NCI-H2107 treated with DMSO at 0.1 percent for 48 hours (cell line): ENCODE data around the gene NRBF2.
"Not testable (repeated sequence)": the region's sequence is repeated elsewhere in the genome, so short reads cannot be mapped to it uniquely, and the experiment has no call there.

Experiments used
- DNase-seq: peaks from one replicate; lab custom pipeline; 2025; ENCODE audit not compliant: unreplicated experiment; lab: John Stamatoyannopoulos, UW

NRBF2 gene

GRCh38 chr10:63116452-63117072 lies 16.6 kb upstream of the NRBF2 start:
- DNase-seq = no peak

DNA sequence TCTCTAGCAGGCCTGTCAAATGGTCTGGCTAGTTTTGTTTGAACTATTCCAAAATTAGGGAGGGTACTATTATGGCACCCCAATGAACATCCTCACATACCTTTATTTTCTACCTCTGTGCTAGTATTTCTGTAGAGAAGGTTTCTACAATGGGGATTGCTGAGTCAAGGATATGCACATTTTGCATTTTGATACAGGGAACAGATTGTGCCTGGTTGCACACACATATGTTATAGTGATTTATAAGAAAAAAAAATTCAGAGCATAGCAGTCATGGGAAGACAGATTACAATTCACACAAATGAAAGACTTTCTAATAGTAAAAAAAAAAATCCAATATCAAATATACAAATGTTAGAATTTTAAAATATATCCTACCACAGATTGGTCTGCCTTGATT lies 14.1 kb upstream of the NRBF2 start:
- no peak for DNase-seq

DNA sequence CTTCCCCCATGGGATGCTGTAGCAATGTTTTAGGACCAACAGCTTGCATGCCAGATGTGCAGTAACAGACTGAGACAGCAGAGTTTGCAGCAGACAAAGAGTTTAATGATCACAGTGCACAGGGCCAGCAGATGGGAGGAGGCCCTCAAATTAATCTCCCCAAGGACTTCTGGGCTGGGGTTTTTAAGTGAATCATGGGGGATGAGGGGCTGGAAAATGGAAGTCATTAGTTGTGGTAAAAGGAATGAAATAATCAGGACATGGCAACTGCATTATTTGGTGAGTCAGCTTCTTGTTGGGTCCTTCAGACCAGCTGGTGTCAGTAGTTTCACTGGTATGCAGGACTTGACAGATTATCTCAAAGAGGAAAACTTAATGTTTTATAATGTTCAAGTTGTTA lies 12.6 kb upstream of the NRBF2 start:
- no peak for DNase-seq

DNA sequence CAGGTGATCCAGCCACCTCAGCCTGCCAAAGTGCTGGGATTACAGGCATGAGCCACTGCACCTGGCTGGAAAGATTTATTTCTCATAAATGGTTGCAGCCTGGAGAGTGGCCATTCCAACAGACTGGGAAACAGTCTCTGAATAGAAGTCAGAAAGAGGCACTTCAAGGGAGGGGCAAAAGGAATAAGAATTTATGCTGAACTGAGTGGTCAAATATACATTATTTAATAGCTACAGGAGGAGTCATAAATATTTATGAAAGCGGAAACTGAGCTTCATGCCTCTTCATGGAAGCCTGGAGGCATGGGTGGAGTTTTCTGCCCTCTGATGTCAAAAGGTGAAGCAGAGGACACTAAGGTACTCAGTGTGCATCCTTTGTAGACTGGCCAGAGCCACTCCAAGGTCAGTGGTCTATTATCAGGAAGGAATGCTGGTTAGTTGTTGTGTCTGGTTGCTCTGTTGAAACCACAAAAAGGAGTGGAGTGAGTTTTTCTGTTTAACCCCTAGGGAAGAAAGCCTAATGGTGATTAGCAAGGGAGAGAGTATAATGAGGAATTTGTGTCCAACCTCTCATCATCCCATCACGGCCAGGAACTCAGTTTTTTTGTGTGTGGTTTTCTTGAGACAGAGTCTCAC lies 9.3 kb upstream of the NRBF2 start:
- no peak for DNase-seq

- no peak for DNase-seq
These were observed 7.7 kb upstream of the NRBF2 start for GRCh38 chr10:63125459-63125858.

GRCh38 chr10:63128443-63128842 lies 4.7 kb upstream of the NRBF2 start:
- DNase-seq = no peak

DNA sequence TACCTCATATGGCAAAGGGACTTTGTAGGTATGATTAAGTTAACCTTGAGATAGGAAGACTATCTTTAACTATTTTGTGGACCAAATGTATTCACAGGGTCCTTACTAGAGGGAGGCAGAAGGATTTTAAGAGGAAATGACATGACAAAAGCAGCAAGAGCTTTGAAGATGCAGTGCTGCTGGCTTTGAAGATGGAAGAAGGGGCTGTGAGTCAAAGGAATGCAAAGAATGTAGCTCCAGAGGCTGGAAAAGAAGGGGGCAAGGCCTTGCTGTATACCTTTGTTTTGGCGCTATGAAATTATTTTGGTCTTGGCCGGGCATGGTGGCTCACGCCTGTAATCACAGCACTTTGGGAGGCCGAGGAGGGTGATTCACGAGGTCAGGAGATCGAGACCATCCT lies 3.2 kb upstream of the NRBF2 start:
- DNase-seq = no peak

DNA sequence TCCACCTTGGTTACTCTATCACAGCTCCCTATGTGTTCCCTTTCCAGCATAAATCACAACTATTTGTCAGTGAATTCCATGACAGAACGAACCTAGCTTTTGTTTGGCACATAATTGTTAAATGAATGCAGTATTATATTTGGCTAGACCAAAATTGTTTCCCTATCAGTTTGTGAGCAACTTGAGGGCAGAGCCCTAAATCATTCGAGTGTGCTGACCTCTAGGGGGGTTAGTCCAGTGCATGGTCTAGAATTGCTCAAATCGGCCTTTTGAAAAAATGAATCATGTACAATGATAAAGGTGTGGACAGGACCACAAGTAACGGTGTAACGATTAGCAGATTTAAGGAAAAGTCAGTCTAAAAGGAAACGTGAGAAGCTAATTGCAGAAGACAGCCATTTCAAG lies 475 bp upstream of the NRBF2 start:
- no peak for DNase-seq

- DNase-seq = no peak
These were observed 861 bp downstream of the NRBF2 start for GRCh38 chr10:63133821-63134557.

DNA sequence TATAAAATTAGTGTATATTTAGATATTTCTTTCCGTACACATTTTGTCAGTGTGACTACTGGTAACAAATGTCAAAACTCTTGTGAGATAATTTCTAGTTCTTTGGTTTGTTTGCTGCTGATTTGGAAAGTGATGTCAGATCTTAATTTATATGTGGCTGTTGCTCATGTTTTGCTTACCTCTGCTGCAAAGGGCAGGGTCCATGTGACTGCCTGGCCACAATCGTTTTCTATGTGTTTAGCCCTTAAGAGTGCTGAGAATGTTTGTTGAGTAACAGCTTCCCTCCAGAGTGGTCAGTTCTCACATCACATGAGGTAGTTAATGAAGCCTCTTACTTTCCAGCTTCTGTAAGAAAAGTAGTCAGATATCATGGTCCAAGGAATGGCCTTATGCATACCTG lies 4.2 kb downstream of the NRBF2 start:
- DNase-seq = no peak

- DNase-seq = no peak
These were observed 6.9 kb downstream of the NRBF2 start for GRCh38 chr10:63140077-63140476.

- no peak for DNase-seq
These were observed 9.0 kb downstream of the NRBF2 start for GRCh38 chr10:63142136-63142535.

DNA sequence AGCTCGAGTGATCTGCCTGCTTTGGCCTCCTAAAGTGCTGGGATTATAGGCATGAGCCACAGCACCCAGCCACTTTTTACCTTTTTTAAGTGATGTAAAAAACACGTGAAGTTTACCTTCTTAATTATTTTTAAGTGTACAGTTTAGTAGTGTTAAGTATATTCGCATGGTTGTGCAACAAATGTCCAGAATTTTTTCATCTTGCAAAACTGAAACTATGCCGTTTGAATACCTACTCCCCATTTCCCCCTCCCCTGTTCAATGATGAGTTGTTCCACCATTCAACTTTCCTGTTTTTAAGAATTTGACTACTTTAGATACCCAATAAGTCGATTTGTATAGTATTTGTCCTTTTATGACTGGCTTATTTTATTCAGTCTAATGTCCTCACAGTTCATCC lies 10.9 kb downstream of the NRBF2 start:
- no peak for DNase-seq

GRCh38 chr10:63145782-63146181 lies 12.7 kb downstream of the NRBF2 start:
- DNase-seq = no peak

DNA sequence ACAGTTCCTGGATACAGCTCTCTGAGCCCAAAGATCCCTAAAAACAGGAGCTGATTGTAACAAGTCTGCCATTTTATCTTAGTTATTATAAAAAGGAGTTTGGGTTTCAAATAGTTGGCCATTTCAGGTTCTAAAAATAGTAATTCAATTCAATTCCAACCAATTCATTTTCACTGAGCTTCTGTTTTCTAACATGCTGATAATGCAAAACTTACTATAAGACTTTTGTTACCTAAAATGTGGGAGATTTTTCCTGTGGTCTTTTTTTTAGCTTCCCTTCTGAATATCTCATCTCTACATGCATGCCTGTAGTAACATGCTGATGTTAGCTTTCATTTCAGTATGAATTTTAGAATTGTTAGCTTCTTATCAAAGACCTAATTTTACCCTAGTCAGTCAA lies 13.4 kb downstream of the NRBF2 start:
- DNase-seq = no peak

DNA sequence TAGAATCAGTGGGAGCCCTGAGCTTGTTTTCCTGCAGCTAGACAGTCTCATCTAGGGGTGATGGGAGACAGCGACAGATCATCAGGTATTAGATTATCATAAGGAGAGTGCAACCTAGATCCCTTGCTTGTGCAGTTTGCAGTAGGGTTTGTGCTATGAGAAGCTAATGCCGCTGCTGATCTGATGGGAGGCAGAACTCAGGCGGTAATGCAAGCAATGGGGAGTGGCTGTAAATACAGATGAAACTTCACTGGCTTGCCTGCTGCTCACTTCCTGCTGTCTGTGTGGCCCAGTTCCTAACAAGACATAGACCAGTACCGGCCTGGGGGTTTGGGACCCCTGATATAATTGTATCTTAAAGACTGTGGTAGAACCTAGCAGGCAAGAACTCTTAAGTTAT lies 17.6 kb downstream of the NRBF2 start:
- DNase-seq = no peak

DNA sequence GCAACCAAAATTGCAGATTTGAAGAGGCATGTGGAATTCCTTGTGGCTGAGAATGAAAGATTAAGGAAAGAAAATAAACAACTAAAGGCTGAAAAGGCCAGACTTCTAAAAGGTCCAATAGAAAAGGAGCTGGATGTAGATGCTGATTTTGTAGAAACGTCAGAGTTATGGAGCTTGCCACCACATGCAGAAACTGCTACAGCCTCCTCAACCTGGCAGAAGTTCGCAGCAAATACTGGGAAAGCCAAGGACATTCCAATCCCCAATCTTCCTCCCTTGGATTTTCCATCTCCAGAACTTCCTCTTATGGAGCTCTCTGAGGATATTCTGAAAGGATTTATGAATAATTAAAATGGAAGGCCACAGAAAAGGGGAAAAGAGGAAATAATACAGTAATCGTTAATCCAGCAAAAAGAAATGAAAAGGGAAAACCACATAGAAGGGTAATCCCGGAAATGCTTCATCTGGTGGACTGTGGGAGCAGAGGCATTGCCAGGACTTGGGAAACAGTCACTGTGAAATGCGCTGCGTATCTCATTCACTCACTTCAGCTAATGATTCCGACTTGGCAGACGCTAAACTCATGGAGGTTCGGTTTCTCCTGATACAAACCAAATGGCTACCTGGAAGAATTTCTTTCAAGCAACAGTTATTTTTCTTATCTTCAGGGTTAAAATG lies 20.9 kb downstream of the NRBF2 start:
- not testable (repeated sequence) for DNase-seq

DNA sequence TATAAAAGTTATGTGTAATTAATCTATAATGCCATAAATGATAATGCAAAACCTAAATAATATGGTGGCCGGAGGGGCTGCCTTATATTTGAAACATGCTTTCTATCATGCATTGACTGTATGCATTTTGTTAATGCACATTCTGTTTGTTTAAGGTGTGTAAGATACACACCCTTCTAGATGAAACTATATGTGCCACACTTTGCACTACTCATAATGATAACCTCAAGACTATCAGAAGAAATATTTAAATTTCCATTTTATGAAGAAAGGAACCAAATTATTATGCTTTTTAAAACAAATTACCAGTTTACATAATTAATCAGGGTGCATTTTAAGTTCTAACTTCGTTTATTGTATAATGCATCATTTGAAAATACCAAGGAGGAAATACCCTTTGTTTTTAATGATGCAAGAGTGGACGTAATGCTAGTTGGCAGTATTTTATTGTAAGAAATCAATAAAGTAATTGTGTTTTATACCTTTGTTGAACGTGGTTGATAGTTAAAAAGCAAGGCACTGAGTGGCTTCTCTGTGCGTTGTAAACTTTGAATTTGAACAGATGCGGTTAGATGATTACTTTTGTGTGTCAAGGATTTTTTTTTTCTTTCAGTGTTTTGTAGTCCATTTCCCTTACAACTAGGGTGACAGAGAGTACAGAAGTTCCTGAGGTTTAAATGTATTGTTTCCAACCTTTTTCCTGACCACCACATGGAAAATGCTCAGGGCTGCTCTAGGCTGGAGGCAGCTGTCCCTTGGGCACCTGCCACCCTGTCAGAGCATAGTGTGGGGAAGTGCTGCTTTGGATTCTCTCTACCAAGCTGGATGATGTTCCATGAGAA lies 21.6 kb downstream of the NRBF2 start:
- DNase-seq = no peak

DNA sequence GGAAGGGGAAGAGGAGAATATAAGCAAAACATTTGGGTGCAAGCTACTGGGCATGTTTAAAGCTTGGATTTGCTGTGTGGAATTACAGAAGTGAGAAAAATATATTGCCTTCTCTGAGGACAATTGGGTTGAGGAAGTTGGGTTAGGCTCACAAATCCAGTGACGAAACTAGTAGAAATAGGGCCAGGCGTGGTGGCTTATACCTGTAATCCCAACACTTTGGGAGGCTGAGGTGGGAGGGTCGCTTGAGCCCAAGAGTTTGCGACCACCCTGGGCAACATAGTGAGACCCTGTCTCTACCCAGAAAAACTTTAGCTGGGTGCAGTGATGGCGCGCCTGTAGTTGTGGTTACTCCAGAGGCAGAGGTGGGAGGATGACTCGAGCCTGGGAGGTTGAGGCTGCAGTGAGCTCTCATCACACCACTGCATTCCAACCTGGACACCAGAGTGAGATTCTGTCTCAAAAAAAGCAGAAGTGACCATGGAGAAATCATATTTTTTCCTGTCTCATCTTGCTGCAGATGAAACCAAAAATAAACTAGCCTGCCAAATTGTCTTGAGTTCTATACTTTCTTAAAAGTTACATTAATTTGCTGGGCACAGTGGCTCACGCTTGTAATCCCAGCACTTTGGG lies 22.4 kb downstream of the NRBF2 start:
- DNase-seq = no peak

- DNase-seq = no peak
These were observed 23.1 kb downstream of the NRBF2 start for GRCh38 chr10:63156236-63156635.
